Sciatic nerve (tissue), 2 donors: ENCODE results near the gene ZNF213. TPM values are rescaled to one million over a fixed set of nuclear protein-coding genes. Genes with fewer than 3 reads are reported as not detected.

ENCODE experiments used
- ATAC-seq: fragments of 200-7000 bp; cut with Tn5 transposase; one replicate; pipeline ENCODE4 v1.9.1; 2020; ENCODE audit warnings: mild to moderate bottlenecking, moderate library complexity
- DNase-seq: peaks from one replicate; pipeline ENCODE4 v3.0.0-alpha.2; 2020; ENCODE audit warnings: low spot score
- intact Hi-C: fragments of 100-400 bp; cut with DNase I; formaldehyde crosslinking; loops from one replicate; pipeline ENCODE4 v1.14.2; 2022
- total RNA-seq: library from RNA; stranded (reverse); fragmentation: NEBNext Ultra II Directional; extraction: Animal tissue kit (Norgen Biotek cat#: 25700); gene quantifications from one replicate; pipeline ENCODE4 v1.2.1, GENCODE V29; 2021
- donor health status: DM: no; HTN: no; CAD: no.
- donor health status: DM: no; HTN: no; CAD: no.

Gene ZNF213
- total RNA-seq, 1 donor from 2014 or later = 9.0 TPM

DNA sequence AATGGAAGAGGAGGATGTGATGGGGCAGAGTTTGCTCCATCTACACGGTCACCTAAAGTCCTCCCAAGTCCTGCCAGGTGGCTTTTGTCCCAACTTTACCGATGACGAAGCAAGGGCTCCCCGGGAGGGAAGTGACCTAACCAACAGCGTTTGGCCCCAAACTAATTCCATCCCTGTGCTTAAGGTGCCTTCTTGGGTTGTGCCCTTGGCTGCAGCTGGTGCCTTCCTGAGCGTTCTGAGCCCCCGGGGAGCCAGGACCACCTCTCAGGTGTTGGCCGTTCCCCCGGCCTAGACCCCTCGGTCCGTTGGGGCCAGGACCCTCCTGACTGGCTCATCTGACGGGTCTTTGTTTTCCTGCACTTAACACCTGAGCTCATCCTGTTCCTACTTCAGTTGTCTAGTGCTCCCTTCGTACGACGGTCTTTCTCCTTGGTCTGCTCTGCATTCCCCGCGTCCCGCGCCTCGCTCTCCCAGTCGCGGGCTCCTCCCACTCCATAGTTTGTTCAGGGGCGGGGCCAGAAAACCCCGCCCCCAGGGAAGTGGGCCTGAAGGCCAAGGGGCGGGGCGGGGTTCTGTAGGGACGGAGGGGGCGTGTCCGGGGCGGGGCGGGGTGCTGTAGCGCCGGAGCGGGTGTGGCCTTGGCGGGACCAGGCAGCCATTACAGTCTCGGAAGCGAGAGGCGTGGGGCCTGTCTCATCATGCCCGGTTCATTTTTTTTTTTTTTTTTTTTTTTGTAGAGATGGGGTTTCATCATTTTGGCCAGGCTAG lies 34.9 kb upstream of the ZNF213 start:
- ATAC-seq (peak; percentile 91), DNase-seq (peak; percentile 89)
- intact Hi-C loops = no loop called here

DNA sequence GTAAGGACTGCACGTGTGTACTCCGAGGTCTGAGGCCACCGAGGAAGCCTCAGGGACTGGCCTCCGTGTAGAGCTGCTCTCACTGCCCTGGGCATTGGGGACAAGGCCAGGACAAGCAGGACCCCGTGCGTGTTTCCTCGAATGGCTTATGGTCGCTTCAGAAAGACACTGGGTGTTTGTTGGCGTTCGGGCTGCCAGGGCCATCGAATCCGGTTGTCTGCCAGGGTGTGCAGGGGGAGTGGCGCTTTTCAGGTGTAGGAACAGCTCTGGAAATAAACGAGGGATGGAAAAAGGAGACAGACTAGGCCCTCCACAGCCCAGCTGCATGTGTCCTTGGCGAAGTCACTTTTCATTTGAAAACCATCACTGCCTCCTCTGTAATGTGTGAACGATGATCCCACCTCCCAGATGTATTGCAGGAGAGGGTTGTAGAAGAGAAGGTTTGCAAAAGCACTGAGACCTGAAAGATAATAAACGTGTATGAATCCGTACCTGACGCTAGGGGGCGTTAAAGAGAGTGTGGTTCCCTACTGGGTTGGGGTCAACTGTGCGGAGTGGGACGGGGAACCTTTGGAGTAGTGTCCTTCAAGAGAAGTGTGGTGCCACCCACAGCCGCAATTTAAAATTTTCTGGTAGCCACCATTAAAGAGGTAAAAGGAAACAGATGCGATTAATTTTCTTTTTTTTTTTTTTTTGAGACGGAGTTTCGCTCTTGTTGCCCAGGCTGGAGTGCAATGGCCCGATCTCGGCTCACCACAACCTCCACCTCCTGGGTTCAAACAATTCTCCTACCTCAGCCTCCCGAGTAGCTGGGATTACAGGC lies 33.6 kb upstream of the ZNF213 start:
- intact Hi-C loops = no loop called here
- no peak for DNase-seq
- ATAC-seq = no peak

- ATAC-seq (peak; percentile 9), DNase-seq (no peak)
- intact Hi-C loops = no loop called here
Measured at GRCh38 chr16:3101841-3102470, 32.9 kb upstream of the ZNF213 start.

- ATAC-seq = peak; percentile 94
- peak; percentile 91 for DNase-seq
- intact Hi-C loops = no loop called here
Measured at GRCh38 chr16:3106205-3106928, 28.5 kb upstream of the ZNF213 start.

DNA sequence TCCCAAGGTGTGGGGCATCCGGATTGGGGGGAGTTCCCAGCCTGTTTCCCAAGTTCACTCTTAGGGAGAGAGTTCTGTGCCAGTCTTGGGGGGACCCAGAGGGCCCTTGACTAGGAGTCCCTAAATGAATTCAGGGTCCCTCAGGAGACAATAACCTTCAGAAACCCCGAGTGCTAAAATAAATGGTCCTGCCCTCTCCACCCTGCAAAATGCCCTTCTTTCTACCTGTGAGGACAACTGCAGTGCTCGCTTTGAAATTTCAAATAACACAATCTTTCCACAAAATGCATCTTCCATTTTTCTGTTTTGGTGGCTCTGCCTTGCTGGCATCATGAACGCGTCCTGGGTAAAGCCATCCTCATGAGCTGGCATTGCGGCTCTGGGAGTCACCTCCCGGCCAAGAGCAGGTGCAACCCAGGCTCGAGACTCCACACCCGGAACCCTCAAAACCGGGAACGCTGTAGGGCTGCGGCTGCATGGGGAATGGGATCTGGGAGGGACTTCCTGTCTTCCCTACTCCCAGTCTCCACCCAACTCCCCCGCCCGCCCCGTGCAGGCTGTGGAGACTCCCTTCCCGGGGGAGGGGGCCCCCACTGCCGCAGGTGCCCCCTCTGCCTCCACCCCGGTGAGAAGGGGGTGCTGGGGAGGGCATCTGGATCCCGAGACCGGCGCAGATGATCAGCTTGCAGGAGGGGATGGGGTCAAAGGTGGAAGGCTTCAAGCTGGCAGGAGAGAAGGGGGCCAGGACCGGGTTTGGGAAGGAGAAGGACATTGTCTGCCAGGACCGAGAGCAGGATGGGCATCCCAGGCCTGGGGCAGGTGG lies 22.6 kb upstream of the ZNF213 start, which contains the start of gene ZNF205:
TSS of gene ZNF205 (plus strand) at position 529 of the 823 bp plus-strand sequence. CDS start 845 bp downstream, outside the sequence.
- intact Hi-C loops = loop anchor here (10.0 kb wide), 1 partner anchor 57 kb away; no protein-coding TSS in a partner anchor
- DNase-seq (peak; percentile 83), ATAC-seq (peak; percentile 91)

DNA sequence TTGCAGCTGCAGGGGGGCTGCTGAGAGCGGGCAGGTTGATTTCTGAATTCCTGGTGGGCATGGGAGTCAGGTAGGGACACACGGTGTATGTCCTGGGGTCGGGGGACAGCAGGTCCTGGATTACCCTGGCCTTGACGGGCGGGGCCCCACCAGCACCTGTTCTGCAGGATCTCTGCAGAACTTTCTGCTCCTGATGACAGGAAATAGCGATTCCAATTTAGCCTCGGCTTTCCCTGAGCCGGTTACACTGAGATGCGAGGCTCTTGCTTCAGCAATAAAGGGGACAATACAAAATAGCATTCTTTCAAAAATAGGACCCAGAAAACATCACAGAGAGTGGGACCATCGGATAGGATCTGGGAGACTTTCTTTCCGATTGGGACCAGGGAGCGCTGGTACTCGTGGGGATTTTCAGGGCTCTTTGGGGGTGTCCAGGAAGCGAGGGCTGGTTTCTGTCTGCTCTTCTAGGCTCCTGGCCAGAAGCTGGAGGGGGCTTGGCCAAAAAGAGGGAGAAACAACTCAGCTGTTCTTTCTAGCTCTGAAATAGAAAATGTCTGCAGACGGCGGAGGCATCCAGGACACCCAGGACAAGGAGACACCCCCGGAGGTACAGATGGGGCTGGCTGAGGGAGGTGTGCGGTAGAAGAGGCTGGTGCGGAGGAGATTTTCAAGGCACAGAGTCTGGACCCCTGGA lies 21.8 kb upstream of the ZNF213 start:
- DNase-seq (no peak), ATAC-seq (peak; percentile 11)
- intact Hi-C loops = loop anchor here (10.0 kb wide), 1 partner anchor 58 kb away; no protein-coding TSS in a partner anchor

GRCh38 chr16:3113765-3114479 lies 20.9 kb upstream of the ZNF213 start:
- no peak for ATAC-seq
- no peak for DNase-seq
- intact Hi-C loops = loop anchor here (10.0 kb wide), 1 partner anchor 59 kb away; no protein-coding TSS in a partner anchor

GRCh38 chr16:3115003-3115402 lies 19.8 kb upstream of the ZNF213 start:
- ATAC-seq (no peak), DNase-seq (no peak)
- intact Hi-C loops = loop anchor here (10.0 kb wide), 1 partner anchor 60 kb away; no protein-coding TSS in a partner anchor

DNA sequence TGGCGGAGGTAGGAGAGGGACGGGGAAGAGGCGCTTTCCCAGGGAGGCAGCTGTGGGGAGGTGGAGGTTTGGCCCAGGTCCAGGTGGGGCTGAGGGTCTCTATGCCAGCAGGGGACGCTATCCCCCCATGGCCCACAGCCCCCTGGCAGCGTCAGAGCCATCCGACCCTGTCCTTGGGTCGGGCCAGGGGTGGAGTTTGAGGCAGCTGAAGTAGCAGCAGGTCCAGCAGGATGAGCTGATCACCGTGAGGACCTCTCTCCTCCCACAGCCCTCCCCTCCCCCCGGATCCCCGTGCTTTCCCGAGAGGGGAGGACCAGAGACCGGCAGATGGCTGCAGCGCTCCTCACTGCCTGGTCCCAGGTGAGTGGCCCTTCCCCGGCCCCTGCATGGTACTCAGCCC lies 19.3 kb upstream of the ZNF213 start:
- DNase-seq (no peak), ATAC-seq (no peak)
- intact Hi-C loops = loop anchor here (10.0 kb wide), 1 partner anchor 61 kb away; no protein-coding TSS in a partner anchor

- intact Hi-C loops = loop anchor here (10.0 kb wide), 1 partner anchor 63 kb away; no protein-coding TSS in a partner anchor
- DNase-seq (no peak), ATAC-seq (no peak)
Measured at GRCh38 chr16:3118204-3118790, 16.5 kb upstream of the ZNF213 start.

DNA sequence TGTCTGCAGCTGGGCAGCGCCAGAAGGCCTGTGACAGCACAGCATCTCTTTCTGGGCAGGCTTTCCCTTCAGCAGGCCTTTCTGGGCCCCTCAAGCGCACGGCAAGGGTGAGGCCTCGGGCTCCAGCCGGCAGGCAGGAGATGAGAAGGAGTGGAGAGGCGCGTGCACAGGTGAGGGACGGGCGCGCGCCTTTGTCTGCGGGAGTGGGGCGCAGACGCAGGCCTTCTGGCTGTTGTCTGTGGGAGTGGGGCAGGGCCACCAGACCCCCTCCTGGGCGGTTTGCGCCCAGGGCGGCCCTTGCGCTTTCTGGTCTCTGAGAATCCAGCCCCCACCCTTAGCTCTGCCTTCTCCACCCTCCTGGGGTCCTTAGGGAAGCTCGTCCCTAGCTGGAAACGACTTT lies 16.0 kb upstream of the ZNF213 start:
- ATAC-seq = no peak
- DNase-seq = no peak
- intact Hi-C loops = loop anchor here (10.0 kb wide), 1 partner anchor 64 kb away; no protein-coding TSS in a partner anchor

GRCh38 chr16:3119286-3119685 lies 15.5 kb upstream of the ZNF213 start:
- intact Hi-C loops = loop anchor here (10.0 kb wide), 1 partner anchor 64 kb away; no protein-coding TSS in a partner anchor
- no peak for ATAC-seq

GRCh38 chr16:3119701-3120408 lies 15.0 kb upstream of the ZNF213 start:
- no peak for DNase-seq
- no peak for ATAC-seq
- intact Hi-C loops = loop anchor here (10.0 kb wide), 1 partner anchor 65 kb away; no protein-coding TSS in a partner anchor

More at GRCh38 chr16:3119286-3119685, 15.5 kb upstream of the ZNF213 start:
- no peak for DNase-seq

GRCh38 chr16:3120435-3120834 lies 14.4 kb upstream of the ZNF213 start:
- intact Hi-C loops = no loop called here
- DNase-seq (no peak), ATAC-seq (no peak)

DNA sequence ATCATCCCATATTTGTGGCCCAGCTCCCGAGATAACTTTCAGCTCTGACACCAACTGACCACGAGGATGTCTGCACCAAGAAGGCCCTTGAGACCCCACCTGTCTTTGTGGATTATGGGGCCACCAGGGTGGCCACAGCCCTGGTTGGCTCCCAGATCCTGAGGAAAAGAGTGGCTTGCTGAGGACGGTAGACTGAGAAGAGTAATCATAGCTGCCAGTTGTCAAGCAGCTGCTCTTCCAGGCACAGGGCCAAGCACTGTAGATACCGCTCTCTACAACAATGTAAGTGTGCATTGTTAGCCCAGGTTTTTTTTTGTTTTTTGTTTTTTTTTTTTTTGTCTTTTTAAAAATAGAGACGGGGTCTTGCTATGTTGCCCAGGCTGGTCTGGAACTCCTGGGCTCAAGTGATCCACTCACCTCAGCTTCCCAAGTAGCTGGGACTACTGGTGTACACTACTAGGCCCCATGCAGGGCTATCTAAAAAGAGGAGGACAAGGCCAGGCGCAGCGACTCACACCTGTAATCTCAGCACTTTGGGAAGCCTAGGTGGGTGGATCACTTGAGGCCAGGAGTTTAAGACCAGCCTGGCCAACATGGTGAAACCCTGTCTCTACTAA lies 12.9 kb upstream of the ZNF213 start:
- ATAC-seq = no peak
- intact Hi-C loops = no loop called here
- DNase-seq = no peak
